GM12874 (cell line): ENCODE measurements around the gene HIGD1B.

Source experiments
- CTCF ChIP-seq: IDR thresholded peaks from 2 replicates; pipeline ENCODE4 v1.5.1; 2011; ENCODE audit warnings: low read depth, mild to moderate bottlenecking, control low read depth, low read length, moderate library complexity; ENCODE audit not compliant: insufficient read depth

Gene HIGD1B

GRCh38 chr17:44830359-44831288 is 17.1 kb upstream of the HIGD1B start:
- no peak for TF ChIP-seq CTCF

- no peak for TF ChIP-seq CTCF
Observed at GRCh38 chr17:44831371-44831770, 16.3 kb upstream of the HIGD1B start.

- no peak for TF ChIP-seq CTCF
Observed at GRCh38 chr17:44832805-44833204, 14.9 kb upstream of the HIGD1B start.

- no peak for TF ChIP-seq CTCF
Observed at GRCh38 chr17:44837196-44837595, 10.5 kb upstream of the HIGD1B start.

GRCh38 chr17:44840274-44840673 is 7.4 kb upstream of the HIGD1B start:
- TF ChIP-seq CTCF: no peak

GRCh38 chr17:44840936-44841335 is 6.7 kb upstream of the HIGD1B start:
- TF ChIP-seq CTCF: no peak

- TF ChIP-seq CTCF: no peak
Observed at GRCh38 chr17:44842748-44843147, 4.9 kb upstream of the HIGD1B start.
